Tibial nerve (tissue), 4 donors: ENCODE measurements around the gene DNAJC11.

ENCODE experiments used
- EP300 ChIP-seq, 2 donors: sonication (generic); formaldehyde crosslinking; IDR thresholded peaks; one replicate each; pipeline ENCODE4 v1.6.1; 2017; ENCODE audit warnings: antibody characterized with exemption in 2 of 2, mild to moderate bottlenecking in 1 of 2
- POLR2A ChIP-seq, 2 donors: fragments of 450-650 bp; IDR thresholded peaks; one replicate each; pipeline ENCODE4 v1.6.1; 2017; ENCODE audit warnings: antibody characterized with exemption in 2 of 2, mild to moderate bottlenecking in 2 of 2, moderate library complexity in 2 of 2
- TF ChIP-seq, protein P1 (sequence below), 5 experiments: fragments of 200-600 bp in 3 of 5; fragments of 450-650 bp in 2 of 5; sonication (generic) in 3 of 5; IDR thresholded peaks; one replicate each; pipeline ENCODE4 v1.5.1; 2016 to 2019; ENCODE audit warnings: antibody characterized with exemption in 5 of 5, mild to moderate bottlenecking in 3 of 5, moderate library complexity in 2 of 5

DNA sequence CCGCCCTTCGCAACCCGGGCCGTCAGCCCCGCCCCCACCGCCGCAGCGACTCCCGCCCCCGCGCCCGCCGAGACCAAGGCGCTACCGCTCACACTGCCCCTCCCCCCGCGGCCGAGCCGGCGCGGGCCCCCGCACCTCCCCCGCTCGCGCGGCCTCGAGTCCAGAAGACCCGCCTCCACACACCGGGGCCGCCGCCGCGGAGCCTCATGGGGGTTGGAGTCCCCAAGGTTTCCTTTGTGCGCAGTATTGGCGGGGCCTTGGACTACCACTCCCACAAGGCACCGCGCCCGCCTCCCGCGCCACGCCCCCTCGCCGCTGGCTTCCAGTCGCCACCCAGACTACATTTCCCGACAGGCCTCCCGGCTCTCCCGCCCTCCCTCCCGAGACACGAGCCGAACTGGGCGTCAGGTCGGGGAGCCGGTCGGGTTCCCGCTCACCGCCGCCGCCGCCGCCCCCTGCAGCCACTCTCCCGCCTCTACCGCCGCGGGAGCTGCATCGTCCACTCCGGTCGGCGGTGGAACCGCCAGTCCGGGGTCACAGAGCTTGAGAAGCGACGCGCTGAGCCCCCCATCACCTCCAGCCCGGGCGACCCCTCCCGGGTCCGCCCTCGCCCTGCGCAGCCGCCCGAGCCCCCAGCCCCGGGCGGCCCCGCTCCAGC lies 88.1 kb downstream of the DNAJC11 start, which contains the start of gene PHF13:
- TF ChIP-seq, protein P1, sequence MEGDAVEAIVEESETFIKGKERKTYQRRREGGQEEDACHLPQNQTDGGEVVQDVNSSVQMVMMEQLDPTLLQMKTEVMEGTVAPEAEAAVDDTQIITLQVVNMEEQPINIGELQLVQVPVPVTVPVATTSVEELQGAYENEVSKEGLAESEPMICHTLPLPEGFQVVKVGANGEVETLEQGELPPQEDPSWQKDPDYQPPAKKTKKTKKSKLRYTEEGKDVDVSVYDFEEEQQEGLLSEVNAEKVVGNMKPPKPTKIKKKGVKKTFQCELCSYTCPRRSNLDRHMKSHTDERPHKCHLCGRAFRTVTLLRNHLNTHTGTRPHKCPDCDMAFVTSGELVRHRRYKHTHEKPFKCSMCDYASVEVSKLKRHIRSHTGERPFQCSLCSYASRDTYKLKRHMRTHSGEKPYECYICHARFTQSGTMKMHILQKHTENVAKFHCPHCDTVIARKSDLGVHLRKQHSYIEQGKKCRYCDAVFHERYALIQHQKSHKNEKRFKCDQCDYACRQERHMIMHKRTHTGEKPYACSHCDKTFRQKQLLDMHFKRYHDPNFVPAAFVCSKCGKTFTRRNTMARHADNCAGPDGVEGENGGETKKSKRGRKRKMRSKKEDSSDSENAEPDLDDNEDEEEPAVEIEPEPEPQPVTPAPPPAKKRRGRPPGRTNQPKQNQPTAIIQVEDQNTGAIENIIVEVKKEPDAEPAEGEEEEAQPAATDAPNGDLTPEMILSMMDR (IDR thresholded peaks at IDR 0.05): peak in 1 of 5 experiments; percentile 14
- TF ChIP-seq POLR2A (IDR thresholded peaks at IDR 0.05): peak; percentile 38 to 74
- TF ChIP-seq EP300 (IDR thresholded peaks at IDR 0.05): peak; percentile 50 to 83
